H1 (cell line): Measurements from ENCODE around the gene PPP1R14C. TPM values are rescaled to one million over a fixed set of nuclear protein-coding genes. Genes with fewer than 3 reads are reported as not detected.

ENCODE experiments used
- CTCF ChIA-PET: fragments of 300-600 bp; sonication (Branson Sonifier 250); formaldehyde crosslinking; loops from one replicate; lab custom pipeline; 2021; ENCODE audit not compliant: partially characterized antibody; lab: Charles Lee
- POLR2A ChIA-PET: fragments of 300-600 bp; sonication (Branson Sonifier 250); formaldehyde crosslinking; loops from one replicate; lab custom pipeline; 2021; ENCODE audit warnings: inconsistent platforms; ENCODE audit not compliant: partially characterized antibody; lab: Charles Lee
- DNase-seq, 2 experiments: peaks; one replicate each; pipeline versions ENCODE4 v3.0.0 to v3.0.0-alpha.2; 2010 to 2022; ENCODE audit warnings: low spot score in 2 of 2, low read depth in 1 of 2, mixed read lengths in 1 of 2
- FAIRE-seq: peaks from 2 replicates; lab custom pipeline; 2011; peaks lifted over from hg19 to GRCh38; lab: Jason Lieb, UNC
- H2AFZ ChIP-seq: 2 replicates; pipeline ENCODE4 v1.8.1; 2012; ENCODE audit warnings: low read length, inconsistent platforms
- H2AK5ac ChIP-seq: 2 replicates; pipeline ENCODE4 v1.6.1; 2013; ENCODE audit warnings: low read depth, low read length
- H2BK120ac ChIP-seq: replicated peaks from 2 replicates; pipeline ENCODE3; 2013; ENCODE audit warnings: low read depth, low read length, inconsistent platforms
- H2BK12ac ChIP-seq: 2 replicates; pipeline ENCODE4 v1.6.1; 2013; ENCODE audit warnings: low read depth, low read length
- H2BK15ac ChIP-seq: 2 replicates; pipeline ENCODE4 v1.6.1; 2013; ENCODE audit warnings: low read length
- H2BK20ac ChIP-seq: 2 replicates; pipeline ENCODE4 v1.6.1; 2013; ENCODE audit warnings: low read length
- H2BK5ac ChIP-seq: 2 replicates; pipeline ENCODE4 v1.6.1; 2013; ENCODE audit warnings: low read depth, low read length
- H3K14ac ChIP-seq: 2 replicates; pipeline ENCODE4 v1.6.1; 2013; ENCODE audit warnings: inconsistent platforms; ENCODE audit not compliant: insufficient read length
- H3K18ac ChIP-seq: 2 replicates; pipeline ENCODE4 v1.6.1; 2013; ENCODE audit warnings: low read length; ENCODE audit errors: extremely low read depth
- H3K23ac ChIP-seq: 2 replicates; pipeline ENCODE4 v1.6.1; 2013; ENCODE audit warnings: inconsistent platforms; ENCODE audit not compliant: insufficient read length
- H3K23me2 ChIP-seq: 2 replicates; pipeline ENCODE4 v1.6.1; 2013; ENCODE audit warnings: low read depth, low read length
- H3K27ac ChIP-seq: 2 replicates; pipeline ENCODE4 v1.6.1; 2011; ENCODE audit warnings: low read depth, low read length, inconsistent platforms
- H3K27me3 ChIP-seq, 4 experiments: replicated peaks in 1 of 4; 1 replicate in 1 of 4; 2 replicates in 3 of 4; pipeline versions ENCODE4 v1.6.1 to v1.8.1; 2011 to 2013; ENCODE audit warnings: low read length in 3 of 4, mild to moderate bottlenecking in 3 of 4, inconsistent platforms in 2 of 4, mixed read lengths in 2 of 4, moderate library complexity in 1 of 4; ENCODE audit not compliant: control insufficient read depth in 3 of 4, insufficient read depth in 3 of 4; ENCODE audit errors: extremely low read depth in 1 of 4
- H3K36me3 ChIP-seq, 4 experiments: 2 replicates each; pipeline versions ENCODE4 v1.6.1 to v1.8.1; 2011 to 2013; ENCODE audit warnings: mild to moderate bottlenecking in 4 of 4, low read length in 3 of 4, moderate library complexity in 2 of 4, control low read depth in 1 of 4, inconsistent platforms in 1 of 4; ENCODE audit not compliant: insufficient read depth in 4 of 4, control insufficient read depth in 2 of 4
- H3K4ac ChIP-seq: replicated peaks from 2 replicates; pipeline ENCODE3; 2013; ENCODE audit warnings: low read length, low read depth, mixed read lengths, inconsistent platforms; ENCODE audit not compliant: insufficient read length
- H3K4me1 ChIP-seq, 4 experiments: replicated peaks in 1 of 4; 1 replicate in 1 of 4; 2 replicates in 3 of 4; pipeline versions ENCODE4 v1.6.1 to v1.8.1; 2011 to 2013; ENCODE audit warnings: low read length in 3 of 4, inconsistent platforms in 2 of 4, mixed read lengths in 1 of 4; ENCODE audit not compliant: insufficient read depth in 4 of 4, control insufficient read depth in 3 of 4
- H3K4me2 ChIP-seq, 2 experiments: 2 replicates each; pipeline versions ENCODE4 v1.6.1 to v1.8.1; 2011 to 2013; ENCODE audit warnings: low read depth in 2 of 2, low read length in 2 of 2, control low read depth in 1 of 2, inconsistent platforms in 1 of 2, mild to moderate bottlenecking in 1 of 2; ENCODE audit not compliant: insufficient read depth in 1 of 2
- H3K4me3 ChIP-seq, 4 experiments: fragments of 200-600, 300-600 bp in 1 of 4; sonication (generic), shearing (Covaris generic), sonication (Bioruptor Twin) in 1 of 4; 2 replicates each; pipeline versions ENCODE4 v1.5.1 to v1.8.1; 2011 to 2016; ENCODE audit warnings: low read length in 4 of 4, low read depth in 3 of 4, control low read depth in 2 of 4, inconsistent platforms in 2 of 4, mild to moderate bottlenecking in 2 of 4, mixed read lengths in 1 of 4, moderate library complexity in 1 of 4; ENCODE audit not compliant: insufficient read depth in 2 of 4; ENCODE audit errors: extremely low read depth in 1 of 4
- H3K56ac ChIP-seq: replicated peaks from 2 replicates; pipeline ENCODE3; 2013; ENCODE audit warnings: low read depth, mild to moderate bottlenecking, mixed read lengths, low read length, inconsistent platforms; ENCODE audit not compliant: insufficient read length
- H3K79me1 ChIP-seq: 2 replicates; pipeline ENCODE4 v1.6.1; 2013; ENCODE audit warnings: low read depth, low read length, control low read depth
- H3K79me2 ChIP-seq, 2 experiments: 2 replicates each; pipeline versions ENCODE4 v1.6.1 to v1.8.1; 2012 to 2013; ENCODE audit warnings: low read length in 2 of 2, mild to moderate bottlenecking in 2 of 2, inconsistent platforms in 1 of 2; ENCODE audit not compliant: insufficient read depth in 2 of 2, control insufficient read depth in 1 of 2
- H3K9ac ChIP-seq, 4 experiments: replicated peaks in 1 of 4; 1 replicate in 1 of 4; 2 replicates in 3 of 4; pipeline versions ENCODE4 v1.6.1 to v1.8.1; 2011 to 2013; ENCODE audit warnings: low read depth in 3 of 4, low read length in 3 of 4, control low read depth in 2 of 4, mild to moderate bottlenecking in 2 of 4, moderate library complexity in 2 of 4, inconsistent platforms in 1 of 4; ENCODE audit errors: extremely low read depth in 1 of 4
- H3K9me3 ChIP-seq, 2 experiments: 2 replicates each; pipeline versions ENCODE4 v1.6.1 to v1.8.1; 2012 to 2013; ENCODE audit warnings: mild to moderate bottlenecking in 2 of 2, moderate library complexity in 2 of 2, control low read depth in 1 of 2, inconsistent platforms in 1 of 2, low read depth in 1 of 2, low read length in 1 of 2, mixed read lengths in 1 of 2; ENCODE audit not compliant: insufficient read depth in 2 of 2
- H4K20me1 ChIP-seq, 2 experiments: replicated peaks in 1 of 2; 2 replicates each; pipeline versions ENCODE3 to v1.8.1; 2011 to 2013; ENCODE audit warnings: inconsistent platforms in 2 of 2, low read length in 2 of 2, mild to moderate bottlenecking in 1 of 2; ENCODE audit not compliant: insufficient read depth in 2 of 2, control insufficient read depth in 1 of 2
- H4K5ac ChIP-seq: 2 replicates; pipeline ENCODE4 v1.6.1; 2013; ENCODE audit warnings: low read length, low read depth, mixed read lengths, inconsistent platforms; ENCODE audit not compliant: insufficient read length
- H4K8ac ChIP-seq: 2 replicates; pipeline ENCODE4 v1.8.0; 2013; ENCODE audit warnings: mild to moderate bottlenecking, moderate library complexity, low read length, inconsistent platforms; ENCODE audit not compliant: insufficient read depth; ENCODE audit errors: extremely low read depth
- H4K91ac ChIP-seq: replicated peaks from 2 replicates; pipeline ENCODE3; 2013; ENCODE audit warnings: low read length, mixed read lengths, inconsistent platforms; ENCODE audit not compliant: insufficient read length
- E2F6 ChIP-seq: IDR thresholded peaks from 2 replicates; pipeline ENCODE4 v1.6.1; 2012; ENCODE audit warnings: inconsistent platforms
- EGR1 ChIP-seq: IDR thresholded peaks from 2 replicates; pipeline ENCODE4 v1.6.1; 2011; ENCODE audit warnings: low read depth, low read length, borderline replicate concordance
- EZH2 ChIP-seq: fragments of 200-600 bp; sonication (generic); IDR thresholded peaks from 2 replicates; pipeline ENCODE4 v1.7.1; 2012; ENCODE audit warnings: low read depth, mild to moderate bottlenecking, moderate library complexity, low read length, inconsistent platforms; ENCODE audit not compliant: severe bottlenecking
- HDAC2 ChIP-seq, 2 experiments: fragments of 300-600 bp in 1 of 2; sonication (generic) in 1 of 2; IDR thresholded peaks; 2 replicates each; pipeline ENCODE4 v1.6.1; 2011 to 2012; ENCODE audit warnings: low read depth in 2 of 2, low read length in 2 of 2, mild to moderate bottlenecking in 2 of 2, moderate library complexity in 2 of 2, borderline replicate concordance in 1 of 2, inconsistent platforms in 1 of 2
- KDM4A ChIP-seq: IDR thresholded peaks from one replicate; pipeline ENCODE4 v1.7.1; 2012; ENCODE audit warnings: low read depth, mild to moderate bottlenecking, moderate library complexity, low read length, inconsistent platforms; ENCODE audit not compliant: severe bottlenecking
- NRF1 ChIP-seq: IDR thresholded peaks from 2 replicates; pipeline ENCODE4 v1.6.1; 2011; ENCODE audit warnings: mild to moderate bottlenecking, low read depth, low read length, improper control_type of control experiment
- SIX5 ChIP-seq: IDR thresholded peaks from 2 replicates; pipeline ENCODE4 v1.6.1; 2011; ENCODE audit warnings: mild to moderate bottlenecking, low read depth, low read length
- SP2 ChIP-seq: IDR thresholded peaks from 2 replicates; pipeline ENCODE4 v1.6.1; 2012; ENCODE audit warnings: mild to moderate bottlenecking, low read length, inconsistent platforms
- TCF12 ChIP-seq: IDR thresholded peaks from 2 replicates; pipeline ENCODE4 v1.6.1; 2011; ENCODE audit warnings: low read depth, mild to moderate bottlenecking, low read length
- USF2 ChIP-seq: IDR thresholded peaks from 2 replicates; pipeline ENCODE4 v1.6.1; 2011; ENCODE audit warnings: low read length, improper control_type of control experiment
- WGBS, 2 experiments: shearing (Covaris generic) in 1 of 2; methylation state at CpG; one replicate each; pipeline versions ENCODE4 v1.1.6 to v1.1.7; 2013 to 2015; ENCODE audit warnings: low lambda C conversion rate in 2 of 2, mixed read lengths in 2 of 2, inconsistent platforms in 1 of 2, low coverage in 1 of 2, missing lambda C conversion rate in 1 of 2; ENCODE audit not compliant: insufficient replicate concordance in 2 of 2, insufficient coverage in 1 of 2, insufficient read length in 1 of 2; ENCODE audit errors: extremely low coverage in 1 of 2, missing lambda C conversion rate in 1 of 2; 5-methylcytosine and 5-hydroxymethylcytosine counted together
- polyA plus RNA-seq, 7 experiments: library from polyadenylated mRNA; depleted of rRNA in 3 of 7; stranded (reverse) in 5 of 7; unstranded in 2 of 7; fragments of >200 nt in 5 of 7; fragments of 200-250 nt in 2 of 7; gene quantifications; 1 replicate in 5 of 7; 2 replicates in 1 of 7; 4 replicates in 1 of 7; pipeline versions ENCODE4 v1.2.1 to v1.2.3, GENCODE V29; 2011 to 2013; ENCODE audit warnings: missing spikeins in 2 of 7, mixed read lengths in 2 of 7
- total RNA-seq: library from RNA; stranded (reverse); fragmentation: NEBNext Ultra II Directional; extraction: Animal tissue kit (Norgen Biotek cat#: 25700); gene quantifications from 2 replicates; pipeline ENCODE4 v1.2.1, GENCODE V29; 2021

The PPP1R14C gene
- total and polyA plus RNA-seq, 2 of the 8 experiments (the other 6 are each of a cell fraction or from before 2014, with no cell fraction given) = 0.30 to 0.61 TPM

GRCh38 chr6:150271501-150272263 lies 128.8 kb downstream of the PPP1R14C start:
- Histone ChIP-seq H2BK20ac (no peak overlapping the region), H3K36me3 (no peaks in the 10 kb centered on the region), H3K9ac (no peak overlapping the region), H3K27ac (no peak overlapping the region), H3K4me3 (no peak overlapping the region), H4K8ac (no peak overlapping the region), H3K79me1 (no peaks in the 10 kb centered on the region), H3K18ac (no peak overlapping the region), H2AFZ (no peak overlapping the region), H3K14ac (no peak overlapping the region), H4K5ac (no peak overlapping the region), H2BK15ac (no peak overlapping the region), H3K27me3 (no peaks in the 10 kb centered on the region), H4K91ac (no peak overlapping the region), H3K4me1 (no peaks in the 10 kb centered on the region), H3K23ac (no peak overlapping the region), H3K4ac (no peak overlapping the region), H3K4me2 (no peak overlapping the region), H2BK12ac (no peak overlapping the region), H4K20me1 (no peaks in the 10 kb centered on the region), H3K79me2 (no peaks in the 10 kb centered on the region), H2BK5ac (no peak overlapping the region), H3K9me3 (no peaks in the 10 kb centered on the region), H2BK120ac (no peak overlapping the region), H3K56ac (no peak overlapping the region), H2AK5ac (no peak overlapping the region), H3K23me2 (no peaks in the 10 kb centered on the region)
- CTCF ChIA-PET = interaction anchor here (0.6 to 1.5 kb wide), 5 partner anchors 14 to 707 kb away, joined by 3 to 4 read pairs (median 4); no protein-coding TSS in a partner anchor
- TF ChIP-seq TCF12 (no peak), E2F6 (no peak), NRF1 (no peak), USF2 (no peak), KDM4A (no peak), EGR1 (no peak), SIX5 (no peak), HDAC2 (IDR thresholded peaks at IDR 0.05; ENCODE audit: borderline replicate concordance in 1 of 2, low read depth in 2 of 2, low read length in 2 of 2) (no peak), SP2 (no peak), EZH2 (no peak)
- POLR2A ChIA-PET = no interaction called here
- DNase-seq (no peak), FAIRE-seq (no peak)
- 91% methylated on average over 6 of the region's 6 CpGs; no CpG with 5 or more reads in 1 of the 2 experiments for WGBS, 2 experiments
